H1 (cell line): Measurements from ENCODE around the gene RIOK3. TPM values are rescaled to one million over a fixed set of nuclear protein-coding genes. Genes with fewer than 3 reads are reported as not detected.

Source experiments
- CTCF ChIA-PET: fragments of 300-600 bp; sonication (Branson Sonifier 250); formaldehyde crosslinking; loops from one replicate; lab custom pipeline; 2021; ENCODE audit not compliant: partially characterized antibody; lab: Charles Lee
- POLR2A ChIA-PET: fragments of 300-600 bp; sonication (Branson Sonifier 250); formaldehyde crosslinking; loops from one replicate; lab custom pipeline; 2021; ENCODE audit warnings: inconsistent platforms; ENCODE audit not compliant: partially characterized antibody; lab: Charles Lee
- DNase-seq, 2 experiments: peaks; one replicate each; pipeline versions ENCODE4 v3.0.0 to v3.0.0-alpha.2; 2010 to 2022; ENCODE audit warnings: low spot score in 2 of 2, low read depth in 1 of 2, mixed read lengths in 1 of 2
- FAIRE-seq: peaks from 2 replicates; lab custom pipeline; 2011; peaks lifted over from hg19 to GRCh38; lab: Jason Lieb, UNC
- H2AFZ ChIP-seq: 2 replicates; pipeline ENCODE4 v1.8.1; 2012; ENCODE audit warnings: low read length, inconsistent platforms
- H2AK5ac ChIP-seq: 2 replicates; pipeline ENCODE4 v1.6.1; 2013; ENCODE audit warnings: low read depth, low read length
- H2BK120ac ChIP-seq: replicated peaks from 2 replicates; pipeline ENCODE3; 2013; ENCODE audit warnings: low read depth, low read length, inconsistent platforms
- H2BK12ac ChIP-seq: 2 replicates; pipeline ENCODE4 v1.6.1; 2013; ENCODE audit warnings: low read depth, low read length
- H2BK15ac ChIP-seq: 2 replicates; pipeline ENCODE4 v1.6.1; 2013; ENCODE audit warnings: low read length
- H2BK20ac ChIP-seq: 2 replicates; pipeline ENCODE4 v1.6.1; 2013; ENCODE audit warnings: low read length
- H2BK5ac ChIP-seq: 2 replicates; pipeline ENCODE4 v1.6.1; 2013; ENCODE audit warnings: low read depth, low read length
- H3K14ac ChIP-seq: 2 replicates; pipeline ENCODE4 v1.6.1; 2013; ENCODE audit warnings: inconsistent platforms; ENCODE audit not compliant: insufficient read length
- H3K18ac ChIP-seq: 2 replicates; pipeline ENCODE4 v1.6.1; 2013; ENCODE audit warnings: low read length; ENCODE audit errors: extremely low read depth
- H3K23ac ChIP-seq: 2 replicates; pipeline ENCODE4 v1.6.1; 2013; ENCODE audit warnings: inconsistent platforms; ENCODE audit not compliant: insufficient read length
- H3K23me2 ChIP-seq: 2 replicates; pipeline ENCODE4 v1.6.1; 2013; ENCODE audit warnings: low read depth, low read length
- H3K27ac ChIP-seq: 2 replicates; pipeline ENCODE4 v1.6.1; 2011; ENCODE audit warnings: low read depth, low read length, inconsistent platforms
- H3K27me3 ChIP-seq, 4 experiments: replicated peaks in 1 of 4; 1 replicate in 1 of 4; 2 replicates in 3 of 4; pipeline versions ENCODE4 v1.6.1 to v1.8.1; 2011 to 2013; ENCODE audit warnings: low read length in 3 of 4, mild to moderate bottlenecking in 3 of 4, inconsistent platforms in 2 of 4, mixed read lengths in 2 of 4, moderate library complexity in 1 of 4; ENCODE audit not compliant: control insufficient read depth in 3 of 4, insufficient read depth in 3 of 4; ENCODE audit errors: extremely low read depth in 1 of 4
- H3K36me3 ChIP-seq, 4 experiments: 2 replicates each; pipeline versions ENCODE4 v1.6.1 to v1.8.1; 2011 to 2013; ENCODE audit warnings: mild to moderate bottlenecking in 4 of 4, low read length in 3 of 4, moderate library complexity in 2 of 4, control low read depth in 1 of 4, inconsistent platforms in 1 of 4; ENCODE audit not compliant: insufficient read depth in 4 of 4, control insufficient read depth in 2 of 4
- H3K4ac ChIP-seq: replicated peaks from 2 replicates; pipeline ENCODE3; 2013; ENCODE audit warnings: low read length, low read depth, mixed read lengths, inconsistent platforms; ENCODE audit not compliant: insufficient read length
- H3K4me1 ChIP-seq, 4 experiments: replicated peaks in 1 of 4; 1 replicate in 1 of 4; 2 replicates in 3 of 4; pipeline versions ENCODE4 v1.6.1 to v1.8.1; 2011 to 2013; ENCODE audit warnings: low read length in 3 of 4, inconsistent platforms in 2 of 4, mixed read lengths in 1 of 4; ENCODE audit not compliant: insufficient read depth in 4 of 4, control insufficient read depth in 3 of 4
- H3K4me2 ChIP-seq, 2 experiments: 2 replicates each; pipeline versions ENCODE4 v1.6.1 to v1.8.1; 2011 to 2013; ENCODE audit warnings: low read depth in 2 of 2, low read length in 2 of 2, control low read depth in 1 of 2, inconsistent platforms in 1 of 2, mild to moderate bottlenecking in 1 of 2; ENCODE audit not compliant: insufficient read depth in 1 of 2
- H3K4me3 ChIP-seq, 4 experiments: fragments of 200-600, 300-600 bp in 1 of 4; sonication (generic), shearing (Covaris generic), sonication (Bioruptor Twin) in 1 of 4; 2 replicates each; pipeline versions ENCODE4 v1.5.1 to v1.8.1; 2011 to 2016; ENCODE audit warnings: low read length in 4 of 4, low read depth in 3 of 4, control low read depth in 2 of 4, inconsistent platforms in 2 of 4, mild to moderate bottlenecking in 2 of 4, mixed read lengths in 1 of 4, moderate library complexity in 1 of 4; ENCODE audit not compliant: insufficient read depth in 2 of 4; ENCODE audit errors: extremely low read depth in 1 of 4
- H3K56ac ChIP-seq: replicated peaks from 2 replicates; pipeline ENCODE3; 2013; ENCODE audit warnings: low read depth, mild to moderate bottlenecking, mixed read lengths, low read length, inconsistent platforms; ENCODE audit not compliant: insufficient read length
- H3K79me1 ChIP-seq: 2 replicates; pipeline ENCODE4 v1.6.1; 2013; ENCODE audit warnings: low read depth, low read length, control low read depth
- H3K79me2 ChIP-seq, 2 experiments: 2 replicates each; pipeline versions ENCODE4 v1.6.1 to v1.8.1; 2012 to 2013; ENCODE audit warnings: low read length in 2 of 2, mild to moderate bottlenecking in 2 of 2, inconsistent platforms in 1 of 2; ENCODE audit not compliant: insufficient read depth in 2 of 2, control insufficient read depth in 1 of 2
- H3K9ac ChIP-seq, 4 experiments: replicated peaks in 1 of 4; 1 replicate in 1 of 4; 2 replicates in 3 of 4; pipeline versions ENCODE4 v1.6.1 to v1.8.1; 2011 to 2013; ENCODE audit warnings: low read depth in 3 of 4, low read length in 3 of 4, control low read depth in 2 of 4, mild to moderate bottlenecking in 2 of 4, moderate library complexity in 2 of 4, inconsistent platforms in 1 of 4; ENCODE audit errors: extremely low read depth in 1 of 4
- H3K9me3 ChIP-seq, 2 experiments: 2 replicates each; pipeline versions ENCODE4 v1.6.1 to v1.8.1; 2012 to 2013; ENCODE audit warnings: mild to moderate bottlenecking in 2 of 2, moderate library complexity in 2 of 2, control low read depth in 1 of 2, inconsistent platforms in 1 of 2, low read depth in 1 of 2, low read length in 1 of 2, mixed read lengths in 1 of 2; ENCODE audit not compliant: insufficient read depth in 2 of 2
- H4K20me1 ChIP-seq, 2 experiments: replicated peaks in 1 of 2; 2 replicates each; pipeline versions ENCODE3 to v1.8.1; 2011 to 2013; ENCODE audit warnings: inconsistent platforms in 2 of 2, low read length in 2 of 2, mild to moderate bottlenecking in 1 of 2; ENCODE audit not compliant: insufficient read depth in 2 of 2, control insufficient read depth in 1 of 2
- H4K5ac ChIP-seq: 2 replicates; pipeline ENCODE4 v1.6.1; 2013; ENCODE audit warnings: low read length, low read depth, mixed read lengths, inconsistent platforms; ENCODE audit not compliant: insufficient read length
- H4K8ac ChIP-seq: 2 replicates; pipeline ENCODE4 v1.8.0; 2013; ENCODE audit warnings: mild to moderate bottlenecking, moderate library complexity, low read length, inconsistent platforms; ENCODE audit not compliant: insufficient read depth; ENCODE audit errors: extremely low read depth
- H4K91ac ChIP-seq: replicated peaks from 2 replicates; pipeline ENCODE3; 2013; ENCODE audit warnings: low read length, mixed read lengths, inconsistent platforms; ENCODE audit not compliant: insufficient read length
- ASH2L ChIP-seq: fragments of 200-600, 300-600 bp; sonication (generic); IDR thresholded peaks from one replicate; pipeline ENCODE4 v1.7.1; 2017; ENCODE audit warnings: low read length
- BACH1 ChIP-seq: IDR thresholded peaks from 2 replicates; pipeline ENCODE4 v1.6.1; 2012; ENCODE audit warnings: low read length, improper control_type of control experiment
- BRCA1 ChIP-seq: IDR thresholded peaks from 2 replicates; pipeline ENCODE4 v1.6.1; 2012; ENCODE audit warnings: low read depth, low read length, improper control_type of control experiment
- KDM4A ChIP-seq: IDR thresholded peaks from one replicate; pipeline ENCODE4 v1.7.1; 2012; ENCODE audit warnings: low read depth, mild to moderate bottlenecking, moderate library complexity, low read length, inconsistent platforms; ENCODE audit not compliant: severe bottlenecking
- KDM5A ChIP-seq: fragments of 200-600 bp; IDR thresholded peaks from 2 replicates; pipeline ENCODE4 v1.7.1; 2012; ENCODE audit warnings: mild to moderate bottlenecking, low read length, inconsistent platforms, mixed read lengths
- POLR2AphosphoS5 ChIP-seq: IDR thresholded peaks from 2 replicates; pipeline ENCODE4 v1.6.1; 2011; ENCODE audit warnings: low read depth, low read length
- POU5F1 ChIP-seq: IDR thresholded peaks from 2 replicates; pipeline ENCODE4 v1.6.1; 2011; ENCODE audit warnings: low read depth, mild to moderate bottlenecking, low read length, moderate library complexity
- RAD21 ChIP-seq, 2 experiments: IDR thresholded peaks in 1 of 2; conservative IDR thresholded peaks in 1 of 2; 2 replicates each; pipeline ENCODE4 v1.6.1; 2011; ENCODE audit warnings: low read depth in 2 of 2, low read length in 2 of 2, improper control_type of control experiment in 1 of 2, inconsistent platforms in 1 of 2, mild to moderate bottlenecking in 1 of 2, moderate library complexity in 1 of 2
- USF2 ChIP-seq: IDR thresholded peaks from 2 replicates; pipeline ENCODE4 v1.6.1; 2011; ENCODE audit warnings: low read length, improper control_type of control experiment
- WGBS, 2 experiments: shearing (Covaris generic) in 1 of 2; methylation state at CpG; one replicate each; pipeline versions ENCODE4 v1.1.6 to v1.1.7; 2013 to 2015; ENCODE audit warnings: low lambda C conversion rate in 2 of 2, mixed read lengths in 2 of 2, inconsistent platforms in 1 of 2, low coverage in 1 of 2, missing lambda C conversion rate in 1 of 2; ENCODE audit not compliant: insufficient replicate concordance in 2 of 2, insufficient coverage in 1 of 2, insufficient read length in 1 of 2; ENCODE audit errors: extremely low coverage in 1 of 2, missing lambda C conversion rate in 1 of 2; 5-methylcytosine and 5-hydroxymethylcytosine counted together
- polyA plus RNA-seq, 7 experiments: library from polyadenylated mRNA; depleted of rRNA in 3 of 7; stranded (reverse) in 5 of 7; unstranded in 2 of 7; fragments of >200 nt in 5 of 7; fragments of 200-250 nt in 2 of 7; gene quantifications; 1 replicate in 5 of 7; 2 replicates in 1 of 7; 4 replicates in 1 of 7; pipeline versions ENCODE4 v1.2.1 to v1.2.3, GENCODE V29; 2011 to 2013; ENCODE audit warnings: missing spikeins in 2 of 7, mixed read lengths in 2 of 7
- total RNA-seq: library from RNA; stranded (reverse); fragmentation: NEBNext Ultra II Directional; extraction: Animal tissue kit (Norgen Biotek cat#: 25700); gene quantifications from 2 replicates; pipeline ENCODE4 v1.2.1, GENCODE V29; 2021

The RIOK3 gene
- total and polyA plus RNA-seq, 2 of the 8 experiments (the other 6 are each of a cell fraction or from before 2014, with no cell fraction given) = 7.5 to 24.3 TPM

- TF ChIP-seq POU5F1 = no peak
- TF ChIP-seq KDM5A = no peak
- no peak for TF ChIP-seq ASH2L
- no peak for TF ChIP-seq RAD21 (IDR thresholded peaks at IDR 0.05 in 1 of 2, conservative IDR thresholded peaks at IDR 0.05 in 1 of 2; ENCODE audit: low read depth in 2 of 2, low read length in 2 of 2)
- TF ChIP-seq POLR2AphosphoS5 = no peak
- no peak for TF ChIP-seq KDM4A
- no peak for TF ChIP-seq BRCA1
- no peak for TF ChIP-seq USF2
- no peak for TF ChIP-seq BACH1
- no peak overlapping the region for H2BK15ac ChIP-seq
- H3K79me2 ChIP-seq = no peaks in the 10 kb centered on the region
- no peaks in the 10 kb centered on the region for H3K9me3 ChIP-seq
- H4K8ac ChIP-seq = no peak overlapping the region
- POLR2A ChIA-PET = no interaction called here
- H2AFZ ChIP-seq = no peak overlapping the region
- H3K23ac ChIP-seq = no peak overlapping the region
- no peak overlapping the region for H4K5ac ChIP-seq
- H3K27me3 ChIP-seq = no peaks in the 10 kb centered on the region; a peak in 2 of 7 replicates
- H3K4me3 ChIP-seq = no peak overlapping the region
- DNase-seq (no peak), FAIRE-seq (no peak)
- no peak overlapping the region for H3K18ac ChIP-seq
- H3K36me3 ChIP-seq = no peaks in the 10 kb centered on the region
- no peaks in the 10 kb centered on the region; a peak in 2 of 7 replicates for H3K4me1 ChIP-seq
- H3K4ac ChIP-seq = no peak overlapping the region
- H3K56ac ChIP-seq = no peak overlapping the region
- no peak overlapping the region for H2AK5ac ChIP-seq
- H3K27ac ChIP-seq = no peak overlapping the region
- no peak overlapping the region for H3K4me2 ChIP-seq
- no peaks in the 10 kb centered on the region; the same call in 1 of the 2 replicates for H3K79me1 ChIP-seq
- no peak overlapping the region for H2BK20ac ChIP-seq
- WGBS, 2 experiments = 89% methylated on average over 4 of the region's 4 CpGs; no CpG with 5 or more reads in 1 of the 2 experiments
- H2BK120ac ChIP-seq = no peak overlapping the region
- H3K14ac ChIP-seq = no peak overlapping the region
- H3K9ac ChIP-seq = no peak overlapping the region
- no peak overlapping the region for H4K91ac ChIP-seq
- H2BK12ac ChIP-seq = no peak overlapping the region
- peaks cover 0 to 1% of the 10 kb centered on the region in 2 experiments for H4K20me1 ChIP-seq
- H3K23me2 ChIP-seq = peaks cover 10% of the 10 kb centered on the region; the same call in 1 of the 2 replicates
- H2BK5ac ChIP-seq = no peak overlapping the region
- CTCF ChIA-PET = interaction anchor here (0.6 to 1.0 kb wide), 2 partner anchors 21 to 244 kb away, joined by 3 read pairs; no protein-coding TSS in a partner anchor
These were observed 13.0 kb upstream of the RIOK3 start for GRCh38 chr18:23440131-23440530.
